DOHH2 (cell line): Measurements from ENCODE around the gene TRIM14.

Source experiments
- H3F3A ChIP-seq: fragments of 200-600 bp; sonication (generic), shearing (Covaris generic); 2 replicates; pipeline ENCODE4 v1.6.0; 2016; ENCODE audit warnings: antibody characterized with exemption, mild to moderate bottlenecking; ENCODE audit not compliant: control insufficient read depth, insufficient read depth
- H3K27ac ChIP-seq: fragments of 200-600 bp; sonication (generic); 2 replicates; pipeline ENCODE4 v1.5.1; 2014; ENCODE audit warnings: low read depth, mild to moderate bottlenecking, low read length, moderate library complexity
- H3K27me3 ChIP-seq: fragments of 200-600 bp; sonication (generic); 2 replicates; pipeline ENCODE4 v1.6.1; 2014; ENCODE audit warnings: mild to moderate bottlenecking, low read length, mixed read lengths; ENCODE audit not compliant: control insufficient read depth
- H3K36me3 ChIP-seq: fragments of 200-600 bp; sonication (generic); 2 replicates; pipeline ENCODE4 v1.6.1; 2014; ENCODE audit warnings: mild to moderate bottlenecking, low read length, moderate library complexity, mixed read lengths; ENCODE audit not compliant: control insufficient read depth
- H3K4me1 ChIP-seq: fragments of 200-600 bp; sonication (generic); 2 replicates; pipeline ENCODE4 v1.6.1; 2014; ENCODE audit warnings: mild to moderate bottlenecking, low read length, mixed read lengths; ENCODE audit not compliant: control insufficient read depth
- H3K4me2 ChIP-seq: fragments of 200-600 bp; sonication (generic); 2 replicates; pipeline ENCODE4 v1.6.0; 2014; ENCODE audit warnings: mild to moderate bottlenecking, low read length, moderate library complexity
- H3K4me3 ChIP-seq: fragments of 200-600 bp; sonication (generic); 2 replicates; pipeline ENCODE4 v1.5.1; 2014; ENCODE audit warnings: mild to moderate bottlenecking, low read length, mixed read lengths
- H3K79me2 ChIP-seq: fragments of 200-600 bp; sonication (generic); 2 replicates; pipeline ENCODE4 v1.6.1; 2014; ENCODE audit warnings: mild to moderate bottlenecking, low read length, mixed read lengths; ENCODE audit not compliant: control insufficient read depth
- H3K9me2 ChIP-seq: fragments of 200-600 bp; sonication (generic); replicated peaks from 2 replicates; pipeline ENCODE4 v1.6.1; 2014; ENCODE audit warnings: mild to moderate bottlenecking, low read length, mixed read lengths; ENCODE audit not compliant: control insufficient read depth
- H3K9me3 ChIP-seq: fragments of 200-600 bp; sonication (generic); 2 replicates; pipeline ENCODE4 v1.6.1; 2014; ENCODE audit warnings: antibody characterized with exemption, low read length, mixed read lengths; ENCODE audit not compliant: control insufficient read depth, insufficient read depth
- H4K20me1 ChIP-seq: fragments of 200-600 bp; sonication (generic); 2 replicates; pipeline ENCODE4 v1.6.0; 2014; ENCODE audit warnings: low read depth, mild to moderate bottlenecking, antibody characterized with exemption, low read length, moderate library complexity; ENCODE audit not compliant: control insufficient read depth, insufficient read depth
- EZH2phosphoT487 ChIP-seq: fragments of 200-600 bp; sonication (generic); IDR thresholded peaks from 2 replicates; pipeline ENCODE4 v1.6.1; 2017; ENCODE audit warnings: borderline replicate concordance, mild to moderate bottlenecking, antibody characterized with exemption, low read length, moderate library complexity, mixed read lengths
- TF ChIP-seq, protein P1 (sequence below): fragments of 200-600 bp; sonication (generic); IDR thresholded peaks from one replicate; pipeline ENCODE4 v1.5.1; 2014; ENCODE audit warnings: antibody characterized with exemption, mild to moderate bottlenecking, low read depth, low read length; ENCODE audit not compliant: poor library complexity, severe bottlenecking

The TRIM14 gene

GRCh38 chr9:98085058-98085457 is 34.0 kb downstream of the TRIM14 start:
- no peak overlapping the region for H3K4me3 ChIP-seq
- H3K4me2 ChIP-seq: no peak overlapping the region
- no peaks in the 10 kb centered on the region for H3K9me3 ChIP-seq
- TF ChIP-seq EZH2phosphoT487: no peak
- TF ChIP-seq, protein P1, sequence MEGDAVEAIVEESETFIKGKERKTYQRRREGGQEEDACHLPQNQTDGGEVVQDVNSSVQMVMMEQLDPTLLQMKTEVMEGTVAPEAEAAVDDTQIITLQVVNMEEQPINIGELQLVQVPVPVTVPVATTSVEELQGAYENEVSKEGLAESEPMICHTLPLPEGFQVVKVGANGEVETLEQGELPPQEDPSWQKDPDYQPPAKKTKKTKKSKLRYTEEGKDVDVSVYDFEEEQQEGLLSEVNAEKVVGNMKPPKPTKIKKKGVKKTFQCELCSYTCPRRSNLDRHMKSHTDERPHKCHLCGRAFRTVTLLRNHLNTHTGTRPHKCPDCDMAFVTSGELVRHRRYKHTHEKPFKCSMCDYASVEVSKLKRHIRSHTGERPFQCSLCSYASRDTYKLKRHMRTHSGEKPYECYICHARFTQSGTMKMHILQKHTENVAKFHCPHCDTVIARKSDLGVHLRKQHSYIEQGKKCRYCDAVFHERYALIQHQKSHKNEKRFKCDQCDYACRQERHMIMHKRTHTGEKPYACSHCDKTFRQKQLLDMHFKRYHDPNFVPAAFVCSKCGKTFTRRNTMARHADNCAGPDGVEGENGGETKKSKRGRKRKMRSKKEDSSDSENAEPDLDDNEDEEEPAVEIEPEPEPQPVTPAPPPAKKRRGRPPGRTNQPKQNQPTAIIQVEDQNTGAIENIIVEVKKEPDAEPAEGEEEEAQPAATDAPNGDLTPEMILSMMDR: no peak
- H3K36me3 ChIP-seq: peaks cover 64% of the 10 kb centered on the region
- no peaks in the 10 kb centered on the region for H4K20me1 ChIP-seq
- no peak overlapping the region for H3K27ac ChIP-seq
- H3K79me2 ChIP-seq: no peaks in the 10 kb centered on the region
- peaks cover 9% of the 10 kb centered on the region for H3F3A ChIP-seq
- H3K9me2 ChIP-seq: no peaks in the 10 kb centered on the region
- H3K27me3 ChIP-seq: no peaks in the 10 kb centered on the region
- no peaks in the 10 kb centered on the region for H3K4me1 ChIP-seq

DNA sequence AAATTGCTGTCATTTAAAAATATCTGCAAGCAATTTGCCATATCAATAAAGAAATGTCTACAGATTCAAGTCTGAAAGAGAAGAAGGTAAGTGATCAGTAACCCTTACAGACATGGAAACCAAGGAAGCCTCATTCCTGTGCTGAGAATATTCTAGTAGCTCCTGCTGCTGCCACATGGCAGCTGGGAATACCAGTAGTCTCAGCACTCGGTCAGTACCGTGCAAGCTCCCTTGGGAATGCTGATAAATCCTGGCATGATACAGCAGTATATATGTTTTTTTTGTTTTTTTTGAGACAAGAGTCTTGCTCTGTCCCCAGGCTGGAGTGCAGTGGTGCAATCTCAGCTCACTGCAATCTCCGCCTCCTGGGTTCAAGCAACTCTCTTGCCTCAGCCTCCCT is 34.6 kb downstream of the TRIM14 start:
- no peak for TF ChIP-seq EZH2phosphoT487
- TF ChIP-seq, protein P1: no peak
- Histone ChIP-seq H3K9me3 (no peaks in the 10 kb centered on the region), H3K79me2 (no peaks in the 10 kb centered on the region), H3K4me2 (no peak overlapping the region), H3K4me1 (no peaks in the 10 kb centered on the region), H3K27me3 (no peaks in the 10 kb centered on the region), H3K36me3 (peaks cover 66% of the 10 kb centered on the region), H3K27ac (no peak overlapping the region), H3K9me2 (no peaks in the 10 kb centered on the region), H3K4me3 (no peak overlapping the region), H3F3A (peaks cover 9% of the 10 kb centered on the region), H4K20me1 (no peaks in the 10 kb centered on the region)

GRCh38 chr9:98083566-98084183 is 35.3 kb downstream of the TRIM14 start:
- Histone ChIP-seq H4K20me1 (no peaks in the 10 kb centered on the region), H3K9me2 (no peaks in the 10 kb centered on the region), H3K4me2 (no peak overlapping the region), H3K4me3 (no peak overlapping the region), H3K27ac (no peak overlapping the region), H3K27me3 (no peaks in the 10 kb centered on the region), H3K36me3 (peaks cover 72% of the 10 kb centered on the region), H3K9me3 (no peaks in the 10 kb centered on the region), H3K79me2 (no peaks in the 10 kb centered on the region), H3F3A (peaks cover 7% of the 10 kb centered on the region), H3K4me1 (no peaks in the 10 kb centered on the region)
- TF ChIP-seq EZH2phosphoT487: no peak
- TF ChIP-seq, protein P1: no peak
